Endothelial cell of umbilical vein (primary cell): Measurements from ENCODE around the gene USH1C. TPM values are rescaled to one million over a fixed set of nuclear protein-coding genes. Genes with fewer than 3 reads are reported as not detected.

Experiments
- BruUV-seq: library from RNA; stranded (reverse); fragments of 400-500 nt; replicated peaks from 2 replicates; lab custom pipeline; 2021; lab: Mats Ljungman, UMichigan
- CTCF ChIA-PET: fragments of 300-600, 350-600 bp; sonication (Branson Sonifier 250); formaldehyde crosslinking; loops from one replicate; lab custom pipeline; 2021; ENCODE audit warnings: antibody characterized with exemption, inconsistent platforms; lab: Charles Lee
- POLR2A ChIA-PET: fragments of 300-600, 350-600 bp; sonication (Branson Sonifier 250); formaldehyde crosslinking; loops from one replicate; lab custom pipeline; 2021; ENCODE audit warnings: antibody characterized with exemption, inconsistent platforms; lab: Charles Lee
- DNase-seq: peaks from one replicate; pipeline ENCODE4 v3.0.0-alpha.2; 2011; ENCODE audit warnings: low read depth, low spot score
- FAIRE-seq: peaks from 2 replicates; lab custom pipeline; 2011; peaks lifted over from hg19 to GRCh38; lab: Jason Lieb, UNC
- H2AFZ ChIP-seq: 2 replicates; pipeline ENCODE4 v1.6.0; 2012; ENCODE audit warnings: low read depth, low read length, control low read depth, inconsistent platforms
- H3K27ac ChIP-seq: 2 replicates; pipeline ENCODE4 v1.5.1; 2011; ENCODE audit warnings: low read depth, mild to moderate bottlenecking, control low read depth, low read length, moderate library complexity; ENCODE audit not compliant: insufficient read depth
- H3K27me3 ChIP-seq, 2 experiments: 2 replicates each; pipeline versions ENCODE4 v1.6.0 to v1.6.1; 2011; ENCODE audit warnings: low read length in 2 of 2, mixed read lengths in 1 of 2; ENCODE audit not compliant: control insufficient read depth in 2 of 2, insufficient read depth in 2 of 2
- H3K36me3 ChIP-seq, 2 experiments: 2 replicates in 1 of 2; 3 replicates in 1 of 2; pipeline ENCODE4 v1.5.1; 2011; ENCODE audit warnings: low read length in 2 of 2, mild to moderate bottlenecking in 1 of 2, moderate library complexity in 1 of 2; ENCODE audit not compliant: control insufficient read depth in 2 of 2, insufficient read depth in 2 of 2; ENCODE audit errors: extremely low read depth in 1 of 2
- H3K4me1 ChIP-seq: 3 replicates; pipeline ENCODE4 v1.5.1; 2011; ENCODE audit warnings: mild to moderate bottlenecking, low read length; ENCODE audit not compliant: control insufficient read depth, insufficient read depth; ENCODE audit errors: extremely low read depth
- H3K4me2 ChIP-seq: 2 replicates; pipeline ENCODE4 v1.6.1; 2011; ENCODE audit warnings: low read length, control low read depth, mixed read lengths; ENCODE audit not compliant: insufficient read depth
- H3K4me3 ChIP-seq, 3 experiments: fragments of 200-600 bp in 1 of 3; sonication (generic), shearing (Covaris generic) in 1 of 3; replicated peaks in 1 of 3; 2 replicates each; pipeline ENCODE4 v1.5.1; 2011 to 2016; ENCODE audit warnings: control low read depth in 3 of 3, low read length in 3 of 3, mild to moderate bottlenecking in 2 of 3, inconsistent platforms in 1 of 3, low read depth in 1 of 3, moderate library complexity in 1 of 3; ENCODE audit not compliant: insufficient read depth in 1 of 3
- H3K79me2 ChIP-seq: 2 replicates; pipeline ENCODE4 v1.6.0; 2012; ENCODE audit warnings: low read length, inconsistent platforms; ENCODE audit not compliant: control insufficient read depth, insufficient read depth
- H3K9ac ChIP-seq: replicated peaks from 2 replicates; pipeline ENCODE3; 2011; ENCODE audit warnings: low read length, control low read depth; ENCODE audit not compliant: insufficient read depth; ENCODE audit errors: extremely low read depth
- H3K9me1 ChIP-seq: replicated peaks from 3 replicates; pipeline ENCODE4 v1.6.0; 2011; ENCODE audit warnings: mild to moderate bottlenecking, low read length; ENCODE audit not compliant: control insufficient read depth, insufficient read depth; ENCODE audit errors: extremely low read depth
- H3K9me3 ChIP-seq: replicated peaks from 2 replicates; pipeline ENCODE4 v1.5.1; 2012; ENCODE audit warnings: low read length, inconsistent platforms; ENCODE audit not compliant: control insufficient read depth, insufficient read depth
- H4K20me1 ChIP-seq: replicated peaks from 2 replicates; pipeline ENCODE3; 2011; ENCODE audit warnings: mild to moderate bottlenecking, low read length; ENCODE audit not compliant: control insufficient read depth, insufficient read depth; ENCODE audit errors: extremely low read depth
- CTCF ChIP-seq, 2 donors: IDR thresholded peaks; 1 replicate in 1 of 2; 2 replicates in 1 of 2; pipeline ENCODE4 v1.5.1; 2011; ENCODE audit warnings: low read length in 2 of 2, mild to moderate bottlenecking in 2 of 2, moderate library complexity in 2 of 2, control low read depth in 1 of 2, inconsistent platforms in 1 of 2, low read depth in 1 of 2; ENCODE audit not compliant: insufficient read depth in 1 of 2; ENCODE audit errors: extremely low read depth in 1 of 2
- EZH2 ChIP-seq: IDR thresholded peaks from 2 replicates; pipeline ENCODE4 v1.6.1; 2012; ENCODE audit warnings: borderline replicate concordance, low read depth, mild to moderate bottlenecking, moderate library complexity, low read length, inconsistent platforms; ENCODE audit not compliant: severe bottlenecking
- FOS ChIP-seq: IDR thresholded peaks from 2 replicates; pipeline ENCODE4 v1.6.1; 2011; ENCODE audit warnings: mild to moderate bottlenecking, low read length, moderate library complexity, borderline replicate concordance; ENCODE audit not compliant: insufficient read depth
- GATA2 ChIP-seq: IDR thresholded peaks from 2 replicates; pipeline ENCODE4 v1.7.0; 2011; ENCODE audit warnings: low read depth, mild to moderate bottlenecking, moderate library complexity, mixed read lengths, low read length; ENCODE audit not compliant: insufficient read length, insufficient read depth
- JUN ChIP-seq: IDR thresholded peaks from 2 replicates; pipeline ENCODE4 v1.6.1; 2011; ENCODE audit warnings: borderline replicate concordance, low read depth; ENCODE audit not compliant: insufficient read length, insufficient read depth
- MYC ChIP-seq: IDR thresholded peaks from one replicate; pipeline ENCODE4 v1.6.1; 2011; ENCODE audit warnings: mild to moderate bottlenecking, low read depth, low read length
- POLR2A ChIP-seq: IDR thresholded peaks from 2 replicates; pipeline ENCODE4 v1.6.1; 2012; ENCODE audit warnings: low read depth, mild to moderate bottlenecking, control low read depth, low read length
- POLR2AphosphoS5 ChIP-seq: IDR thresholded peaks from 2 replicates; pipeline ENCODE4 v1.6.1; 2012; ENCODE audit warnings: low read depth, mild to moderate bottlenecking, control low read depth, low read length, moderate library complexity; ENCODE audit not compliant: insufficient read depth
- dilution Hi-C: fragments of 300-500 bp; cut with MboI; formaldehyde crosslinking; loops from one replicate; pipeline ENCODE4 v1.15.0; 2019; ENCODE audit warnings: low sequenced_read_pairs; ENCODE audit not compliant: extremely low pct_ligation_motif_present
- intact Hi-C: fragments of 100-400 bp; cut with micrococcal nuclease; formaldehyde crosslinking; loops from one replicate; pipeline ENCODE4 v1.10.0; 2022
- polyA plus RNA-seq, 4 experiments: library from polyadenylated mRNA; depleted of rRNA in 3 of 4; stranded (reverse) in 3 of 4; unstranded in 1 of 4; fragments of >200 nt; gene quantifications; 2 replicates each; pipeline versions ENCODE4 v1.2.1 to v1.2.3, GENCODE V29; 2011 to 2012; ENCODE audit warnings: missing spikeins in 1 of 4
- total RNA-seq: library from RNA; stranded (reverse); gene quantifications from 2 replicates; pipeline ENCODE4 v1.2.3, GENCODE V29; 2021
- TF ChIP-seq, protein P1 (sequence below): IDR thresholded peaks from 2 replicates; pipeline ENCODE4 v1.6.1; 2011; ENCODE audit not compliant: insufficient read depth, insufficient read length

Gene USH1C
- total and polyA plus RNA-seq, 2 donors (not counting 3 experiments of a cell fraction or from before 2014, with no cell fraction given): not detected

GRCh38 chr11:17531636-17532113, 12.5 kb downstream of the USH1C start:
- dilution Hi-C loops: no loop called here
- CTCF ChIA-PET: interaction anchor here (0.6 to 1.8 kb wide), 3 partner anchors 27 to 183 kb away, joined by 3 to 5 read pairs (median 3); no protein-coding TSS in a partner anchor
- DNase-seq: peak; percentile 44

More at GRCh38 chr11:17531636-17532113, 12.5 kb downstream of the USH1C start:
- no peak overlapping the region for H3K27ac ChIP-seq
- FAIRE-seq: no peak
- no peaks in the 10 kb centered on the region for H4K20me1 ChIP-seq
- no peaks in the 10 kb centered on the region for H3K9me1 ChIP-seq
- H3K79me2 ChIP-seq: no peaks in the 10 kb centered on the region
- peaks cover 2 to 7% of the 10 kb centered on the region in 2 experiments for H3K27me3 ChIP-seq
- TF ChIP-seq CTCF (IDR thresholded peaks at IDR 0.05; ENCODE audit: extremely low read depth in 1 of 2, insufficient read depth in 1 of 2, low read depth in 1 of 2, low read length in 2 of 2): no peak
- no peak for TF ChIP-seq POLR2AphosphoS5
- TF ChIP-seq MYC: no peak
- no peak for TF ChIP-seq JUN
- TF ChIP-seq, protein P1, sequence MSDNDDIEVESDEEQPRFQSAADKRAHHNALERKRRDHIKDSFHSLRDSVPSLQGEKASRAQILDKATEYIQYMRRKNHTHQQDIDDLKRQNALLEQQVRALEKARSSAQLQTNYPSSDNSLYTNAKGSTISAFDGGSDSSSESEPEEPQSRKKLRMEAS: no peak
- no peak for TF ChIP-seq EZH2
- no peak for TF ChIP-seq FOS
- no peak for TF ChIP-seq POLR2A
- TF ChIP-seq GATA2: no peak
- POLR2A ChIA-PET: no interaction called here
- H3K9ac ChIP-seq: no peak overlapping the region
- intact Hi-C loops: no loop called here
- no peaks in the 10 kb centered on the region for H3K4me1 ChIP-seq
- BruUV-seq: no TSS peak
- H3K36me3 ChIP-seq: no peaks in the 10 kb centered on the region
- no peaks in the 10 kb centered on the region for H3K9me3 ChIP-seq
- H3K4me3 ChIP-seq: no peak overlapping the region
- H2AFZ ChIP-seq: no peak overlapping the region
- no peak overlapping the region for H3K4me2 ChIP-seq
